GM21447 (cell line): ENCODE measurements around the gene PHGDH.

Experiments
- ATAC-seq: cut with Tn5 transposase; IDR thresholded peaks from one replicate; pipeline ENCODE4 v1.9.1; 2021; ENCODE audit not compliant: unreplicated experiment

The PHGDH gene

GRCh38 chr1:119731741-119732430, 20.2 kb downstream of the PHGDH start:
- no peak for ATAC-seq

- no peak for ATAC-seq
Measured at GRCh38 chr1:119732465-119733168, 20.9 kb downstream of the PHGDH start.

GRCh38 chr1:119733754-119734153, 22.0 kb downstream of the PHGDH start:
- no peak for ATAC-seq

- ATAC-seq, result no peak
Measured at GRCh38 chr1:119735217-119735616, 23.5 kb downstream of the PHGDH start.

GRCh38 chr1:119736649-119737039, 24.9 kb downstream of the PHGDH start:
- no peak for ATAC-seq

- no peak for ATAC-seq
Measured at GRCh38 chr1:119737040-119737682, 25.4 kb downstream of the PHGDH start.

- no peak for ATAC-seq
Measured at GRCh38 chr1:119738100-119738720, 26.5 kb downstream of the PHGDH start.

- ATAC-seq, result no peak
Measured at GRCh38 chr1:119739150-119739549, 27.4 kb downstream of the PHGDH start.

GRCh38 chr1:119740261-119740660, 28.5 kb downstream of the PHGDH start:
- no peak for ATAC-seq

GRCh38 chr1:119740896-119741780, 29.4 kb downstream of the PHGDH start:
- ATAC-seq, result no peak

GRCh38 chr1:119742202-119742601, 30.5 kb downstream of the PHGDH start:
- no peak for ATAC-seq

- no peak for ATAC-seq
Measured at GRCh38 chr1:119742677-119743076, 30.9 kb downstream of the PHGDH start.

- no peak for ATAC-seq
Measured at GRCh38 chr1:119743308-119743707, 31.6 kb downstream of the PHGDH start.

GRCh38 chr1:119743776-119744597, 32.3 kb downstream of the PHGDH start:
- ATAC-seq, result peak; percentile 85

GRCh38 chr1:119744598-119744942, 32.8 kb downstream of the PHGDH start:
- ATAC-seq, result no peak

GRCh38 chr1:119745034-119745433, 33.3 kb downstream of the PHGDH start:
- ATAC-seq, result no peak

- no peak for ATAC-seq
Measured at GRCh38 chr1:119747451-119747850, 35.7 kb downstream of the PHGDH start.

- ATAC-seq, result no peak
Measured at GRCh38 chr1:119748040-119748439, 36.3 kb downstream of the PHGDH start.

- ATAC-seq, result no peak
Measured at GRCh38 chr1:119752592-119752991, 40.9 kb downstream of the PHGDH start.

- ATAC-seq, result no peak
Measured at GRCh38 chr1:119758584-119758983, 46.9 kb downstream of the PHGDH start.
